ENCODE measurements around the gene CPA2. TPM values are rescaled to one million over a fixed set of nuclear protein-coding genes. Genes with fewer than 3 reads are reported as not detected.

The CPA2 gene
- total RNA-seq, 1 experiment from 2014 or later, result not detected

DNA sequence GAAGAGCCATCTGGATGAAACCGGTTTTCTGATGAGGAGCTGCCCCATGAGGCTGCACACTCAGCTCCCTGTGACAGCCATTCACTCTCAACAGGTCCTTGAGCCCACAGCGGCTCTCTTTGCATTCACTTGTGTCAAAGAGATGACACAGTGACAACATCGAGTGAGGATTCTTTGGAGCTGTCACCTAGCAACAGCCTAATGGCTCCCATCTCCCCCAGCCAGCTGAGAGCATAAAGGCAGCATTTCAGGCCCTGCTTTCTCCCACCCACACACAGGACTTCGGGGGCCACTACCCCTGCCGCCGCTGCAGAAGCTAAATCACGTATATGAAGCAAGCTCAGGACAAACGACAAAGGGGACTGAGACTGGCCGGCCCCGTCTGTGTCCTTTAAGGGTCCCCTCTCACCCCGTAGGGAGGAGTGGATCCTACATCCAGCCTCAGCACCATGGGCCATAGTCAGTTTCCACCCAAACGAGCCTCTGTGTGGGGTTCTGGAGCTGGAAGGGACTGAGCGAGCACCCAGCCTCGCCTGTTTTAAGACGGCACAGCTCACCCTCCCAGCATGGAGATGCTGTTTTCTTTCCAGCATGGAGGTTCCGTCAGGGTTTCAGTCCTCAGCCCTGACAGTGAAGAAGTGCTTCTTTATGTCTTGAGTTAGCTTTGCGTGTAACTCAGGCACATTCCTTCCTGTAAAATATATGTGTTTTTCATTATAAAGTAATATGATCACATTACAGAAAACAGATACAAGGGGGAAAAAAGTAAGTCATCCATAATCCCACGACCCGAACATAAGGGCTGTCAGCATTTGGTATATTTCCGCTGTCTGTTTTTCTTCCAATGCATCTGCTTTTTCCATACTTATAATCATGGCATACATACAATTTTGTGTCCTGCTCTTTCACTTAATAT is 31.2 kb downstream of the CPA2 start:
- DNase-seq (ENCODE audit: low read depth in 1 of 2, low spot score in 2 of 2), result no peak
- no peaks in the 10 kb centered on the region for H3K27me3 ChIP-seq (replicated peaks)
- 0 out of 2 replicates have a peak, but pooled peaks cover 2% of the 10 kb centered on the region for H3K9me3 ChIP-seq (replicated peaks)
- peaks cover 13% of the 10 kb centered on the region; the same call in 1 of the 2 replicates for H3K36me3 ChIP-seq
- peaks cover 15% of the 10 kb centered on the region for H3K4me1 ChIP-seq (replicated peaks)
- no peak overlapping the region for H3K4me3 ChIP-seq
- H3K27ac ChIP-seq, result no peak overlapping the region

DNA sequence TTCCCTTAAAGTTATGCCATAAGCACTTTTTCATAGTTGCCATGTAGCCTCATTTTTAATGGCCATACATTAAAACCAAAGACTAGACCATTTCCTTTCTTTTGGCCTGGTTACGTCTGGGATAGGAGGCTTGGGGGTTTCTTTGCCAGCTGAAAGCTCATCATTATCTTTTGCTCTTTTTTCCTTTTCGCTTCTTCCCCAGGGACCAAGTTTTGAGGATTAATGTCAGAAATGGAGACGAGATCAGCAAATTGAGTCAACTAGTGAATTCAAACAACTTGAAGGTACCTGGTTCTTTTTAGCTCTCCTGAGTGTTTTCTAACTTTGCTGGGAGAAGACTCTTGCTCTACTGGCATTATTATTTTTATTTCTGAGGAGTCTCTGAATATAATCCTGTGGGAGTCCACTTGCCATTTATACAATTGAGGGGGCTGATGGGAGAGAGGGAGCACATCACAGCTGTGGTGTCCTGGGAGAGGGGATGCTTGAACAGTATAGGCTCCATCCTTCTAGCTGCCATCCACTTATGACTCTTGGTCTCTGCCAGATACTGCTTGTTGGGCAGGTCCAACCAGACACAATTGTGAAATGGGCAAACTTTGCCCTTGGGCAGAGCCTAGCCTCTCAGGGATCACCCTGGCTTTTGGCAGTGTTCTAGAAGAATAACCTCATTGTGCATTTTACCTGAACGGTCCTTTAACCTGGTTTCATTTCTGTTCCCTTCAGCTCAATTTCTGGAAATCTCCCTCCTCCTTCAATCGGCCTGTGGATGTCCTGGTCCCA is 32.1 kb downstream of the CPA2 start:
- H3K27me3 ChIP-seq (replicated peaks), result no peaks in the 10 kb centered on the region
- H3K9me3 ChIP-seq (replicated peaks), result 0 out of 2 replicates have a peak, but pooled peaks cover 2% of the 10 kb centered on the region
- peaks cover 13% of the 10 kb centered on the region; the same call in 1 of the 2 replicates for H3K36me3 ChIP-seq
- DNase-seq (ENCODE audit: low read depth in 1 of 2, low spot score in 2 of 2), result no peak
- H3K4me3 ChIP-seq, result no peak overlapping the region
- peaks cover 9% of the 10 kb centered on the region for H3K4me1 ChIP-seq (replicated peaks)
- no peak overlapping the region for H3K27ac ChIP-seq

DNA sequence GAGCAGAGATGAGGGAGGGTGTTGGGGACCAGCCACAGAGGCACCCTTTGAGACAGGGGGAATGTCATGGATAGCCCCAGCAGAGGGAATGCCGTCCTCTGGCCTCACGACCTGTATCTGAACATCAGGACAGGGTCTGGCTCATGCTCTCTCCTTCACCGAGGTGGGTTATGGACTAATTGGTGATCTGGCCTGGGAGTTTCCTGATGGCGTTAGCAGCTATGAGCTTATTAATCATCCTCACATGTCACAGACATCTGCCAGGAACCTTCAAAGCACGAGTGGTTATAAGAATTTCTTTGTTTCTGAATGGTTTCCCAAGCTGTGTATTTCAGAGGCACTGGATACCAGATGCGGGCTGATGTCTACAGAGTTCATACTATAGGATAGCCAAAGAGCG is 33.2 kb downstream of the CPA2 start:
- peaks cover 16% of the 10 kb centered on the region for H3K36me3 ChIP-seq
- no peaks in the 10 kb centered on the region for H3K9me3 ChIP-seq (replicated peaks)
- no peak overlapping the region for H3K4me3 ChIP-seq
- no peak for DNase-seq (ENCODE audit: low read depth in 1 of 2, low spot score in 2 of 2)
- peaks cover 7% of the 10 kb centered on the region for H3K4me1 ChIP-seq (replicated peaks)
- H3K27me3 ChIP-seq (replicated peaks), result no peaks in the 10 kb centered on the region
- H3K27ac ChIP-seq, result no peak overlapping the region

DNA sequence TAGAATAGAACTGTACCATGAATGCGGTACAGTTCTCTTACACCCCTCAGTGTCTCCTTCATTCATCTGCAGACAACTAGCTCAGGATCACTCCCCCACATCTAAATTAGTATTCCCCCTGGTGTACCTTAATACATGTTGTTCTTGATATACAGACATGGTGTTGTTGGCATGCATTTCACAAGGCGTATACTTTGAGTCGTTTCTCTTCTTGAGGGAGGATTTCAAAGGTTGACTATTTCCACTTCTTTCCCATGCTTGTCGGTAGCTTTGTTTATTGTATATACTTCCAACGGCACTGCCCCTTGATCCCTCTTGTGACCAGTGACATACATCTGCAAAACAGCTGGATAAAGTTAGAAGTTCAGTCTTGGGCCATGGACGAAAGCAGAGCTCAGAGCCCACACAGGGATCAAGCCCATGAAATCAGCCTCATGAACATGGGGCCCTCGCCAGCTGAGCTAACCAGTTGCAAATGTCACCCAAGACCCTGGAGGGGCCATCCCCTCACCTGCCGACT is 34.9 kb downstream of the CPA2 start:
- Histone ChIP-seq H3K4me3 (no peak overlapping the region), H3K27me3 (replicated peaks) (no peaks in the 10 kb centered on the region), H3K27ac (no peak overlapping the region), H3K36me3 (peaks cover 17% of the 10 kb centered on the region), H3K4me1 (replicated peaks) (peaks cover 7% of the 10 kb centered on the region), H3K9me3 (replicated peaks) (no peaks in the 10 kb centered on the region)
- DNase-seq (ENCODE audit: low read depth in 1 of 2, low spot score in 2 of 2), result no peak

DNA sequence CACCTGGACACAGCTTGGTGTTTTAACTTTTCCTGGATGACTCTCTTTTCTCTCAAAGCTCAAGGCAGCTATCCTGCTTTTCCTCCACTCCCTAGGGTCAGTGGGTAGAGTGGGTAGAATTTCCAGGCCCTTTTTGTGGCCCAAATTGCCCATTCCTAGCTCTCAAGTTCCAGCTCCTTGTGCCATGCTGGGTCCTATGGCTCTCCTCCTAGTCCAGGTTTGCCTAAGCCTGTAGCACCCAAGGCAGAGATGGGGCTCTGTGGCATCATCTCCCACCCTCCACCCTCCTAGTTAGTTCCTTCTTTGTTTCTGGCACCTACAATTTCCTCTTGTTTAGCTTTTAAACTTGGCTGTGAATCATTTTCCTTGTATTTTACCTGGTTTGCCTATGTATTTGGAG is 36.0 kb downstream of the CPA2 start:
- H3K4me3 ChIP-seq, result no peak overlapping the region
- H3K27ac ChIP-seq, result no peak overlapping the region
- no peak for DNase-seq (ENCODE audit: low read depth in 1 of 2, low spot score in 2 of 2)
- peaks cover 17% of the 10 kb centered on the region for H3K36me3 ChIP-seq
- H3K9me3 ChIP-seq (replicated peaks), result no peaks in the 10 kb centered on the region
- H3K27me3 ChIP-seq (replicated peaks), result no peaks in the 10 kb centered on the region
- H3K4me1 ChIP-seq (replicated peaks), result peaks cover 7% of the 10 kb centered on the region

DNA sequence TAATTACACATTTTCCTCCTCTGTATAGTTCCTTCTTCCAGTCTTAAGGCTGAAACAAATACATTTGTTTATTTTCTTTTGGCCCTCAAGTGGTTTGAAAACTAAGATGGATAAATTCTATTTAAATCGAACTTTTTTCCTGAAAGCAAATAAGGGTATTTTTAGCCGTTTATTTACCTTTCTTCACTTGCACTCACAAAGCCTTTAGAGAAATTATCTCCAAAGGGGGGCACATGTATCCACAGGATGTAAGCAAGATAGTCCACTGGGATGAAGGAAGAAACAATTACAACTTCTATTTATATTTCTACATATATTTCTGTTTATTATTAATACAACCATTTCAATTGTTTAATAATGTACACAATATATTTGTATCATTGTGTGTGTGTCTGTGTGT is 36.5 kb downstream of the CPA2 start:
- H3K27ac ChIP-seq, result no peak overlapping the region
- H3K4me3 ChIP-seq, result no peak overlapping the region
- no peaks in the 10 kb centered on the region for H3K9me3 ChIP-seq (replicated peaks)
- peaks cover 17% of the 10 kb centered on the region for H3K36me3 ChIP-seq
- H3K27me3 ChIP-seq (replicated peaks), result no peaks in the 10 kb centered on the region
- no peak for DNase-seq (ENCODE audit: low read depth in 1 of 2, low spot score in 2 of 2)
- peaks cover 7% of the 10 kb centered on the region for H3K4me1 ChIP-seq (replicated peaks)

DNA sequence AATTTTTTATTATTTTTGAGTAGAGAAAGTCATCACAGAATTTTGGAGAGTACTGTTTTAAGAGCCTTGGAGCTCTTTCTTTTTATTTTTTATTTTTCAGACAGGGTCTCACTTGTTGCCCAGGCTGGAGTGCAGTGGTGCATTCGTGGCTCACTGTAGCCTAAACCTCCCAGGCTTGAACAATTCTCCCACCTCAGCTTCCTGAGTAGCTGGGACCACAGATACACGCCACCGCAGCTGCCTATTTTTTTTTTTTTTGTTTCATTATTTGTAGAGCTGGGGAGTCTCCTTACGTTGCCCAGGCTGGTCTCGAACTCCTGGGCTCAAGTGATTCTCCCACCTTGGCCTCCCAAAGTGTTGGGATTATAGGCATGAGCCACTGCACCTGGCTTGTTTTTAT is 36.9 kb downstream of the CPA2 start:
- no peaks in the 10 kb centered on the region for H3K27me3 ChIP-seq (replicated peaks)
- no peak overlapping the region for H3K27ac ChIP-seq
- H3K36me3 ChIP-seq, result peaks cover 17% of the 10 kb centered on the region
- no peaks in the 10 kb centered on the region for H3K9me3 ChIP-seq (replicated peaks)
- H3K4me1 ChIP-seq (replicated peaks), result peaks cover 7% of the 10 kb centered on the region
- DNase-seq (ENCODE audit: low read depth in 1 of 2, low spot score in 2 of 2), result no peak
- no peak overlapping the region for H3K4me3 ChIP-seq

DNA sequence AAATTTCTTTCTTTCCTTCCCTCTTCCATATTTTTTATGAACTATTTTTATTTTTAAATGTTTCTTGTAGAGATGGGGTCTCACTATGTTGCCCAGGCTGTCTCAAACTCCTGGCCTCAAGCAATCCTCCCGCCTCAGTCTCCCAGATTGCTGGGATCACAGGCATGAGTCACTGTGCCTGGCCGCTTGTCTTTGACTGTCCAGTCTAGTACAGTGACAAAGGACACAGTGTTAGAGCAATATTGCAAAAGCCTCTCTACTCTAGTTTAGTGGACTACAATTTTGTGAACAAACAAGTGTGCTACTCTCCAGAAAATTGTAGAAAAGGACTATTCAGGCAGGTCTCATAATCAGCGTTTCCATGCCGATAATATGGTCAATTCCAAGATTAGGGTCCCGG is 37.3 kb downstream of the CPA2 start:
- no peak for DNase-seq (ENCODE audit: low read depth in 1 of 2, low spot score in 2 of 2)

DNA sequence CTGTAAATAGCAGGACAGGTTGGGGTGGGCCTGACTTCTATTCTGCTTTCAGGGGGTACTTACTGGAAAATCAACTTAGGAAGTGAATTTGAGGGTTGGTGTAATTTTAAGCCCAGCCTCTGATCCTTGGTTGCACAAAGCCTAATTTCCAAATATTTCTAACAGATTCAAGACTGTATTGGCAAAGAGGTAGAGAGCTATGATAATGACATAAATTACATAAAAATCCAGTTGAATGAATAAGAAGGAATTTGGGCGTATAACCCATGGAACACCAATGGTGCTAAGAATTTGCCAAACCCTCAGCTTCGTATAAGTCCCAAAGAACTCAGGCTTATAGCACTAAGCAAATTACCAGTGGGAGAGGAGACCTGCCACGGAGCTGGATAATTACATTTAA is 38.2 kb downstream of the CPA2 start:
- DNase-seq (ENCODE audit: low read depth in 1 of 2, low spot score in 2 of 2), result no peak
- H3K36me3 ChIP-seq, result peaks cover 14% of the 10 kb centered on the region
- no peaks in the 10 kb centered on the region for H3K27me3 ChIP-seq (replicated peaks)
- no peaks in the 10 kb centered on the region for H3K9me3 ChIP-seq (replicated peaks)
- peaks cover 7% of the 10 kb centered on the region for H3K4me1 ChIP-seq (replicated peaks)
- H3K4me3 ChIP-seq, result no peak overlapping the region
- H3K27ac ChIP-seq, result no peak overlapping the region

More for the DNA sequence above, 37.3 kb downstream of the CPA2 start:
- peaks cover 7% of the 10 kb centered on the region for H3K4me1 ChIP-seq (replicated peaks)
- H3K27ac ChIP-seq, result no peak overlapping the region
- H3K9me3 ChIP-seq (replicated peaks), result no peaks in the 10 kb centered on the region
- no peak overlapping the region for H3K4me3 ChIP-seq
- H3K27me3 ChIP-seq (replicated peaks), result no peaks in the 10 kb centered on the region
- peaks cover 17% of the 10 kb centered on the region for H3K36me3 ChIP-seq

DNA sequence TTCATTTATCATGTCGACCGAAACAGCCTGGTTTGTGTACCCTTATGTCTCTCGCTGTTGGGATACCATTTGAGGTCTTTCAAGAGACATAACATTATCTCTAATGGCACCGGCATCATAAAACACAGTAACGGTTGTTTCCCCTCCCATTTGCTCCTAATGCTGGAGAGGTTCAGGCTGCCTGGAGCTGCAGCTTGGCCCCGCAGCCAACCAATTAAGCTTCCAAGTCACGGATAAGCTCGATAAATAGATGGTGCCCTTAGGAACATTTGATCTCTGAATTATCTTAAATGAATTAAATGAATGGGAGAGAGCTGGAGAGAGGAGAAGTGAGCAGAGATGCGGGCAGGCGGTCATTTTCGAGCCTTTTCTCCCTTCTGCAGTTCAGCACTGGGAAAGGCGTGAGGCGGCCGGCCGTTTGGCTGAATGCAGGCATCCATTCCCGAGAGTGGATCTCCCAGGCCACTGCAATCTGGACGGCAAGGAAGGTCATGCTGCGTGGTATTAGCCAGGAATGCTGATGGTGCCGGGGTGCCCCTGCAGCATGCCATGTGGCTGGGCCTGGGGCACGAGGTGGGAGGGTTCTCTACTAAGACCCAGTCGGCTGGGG is 38.9 kb downstream of the CPA2 start:
- H3K4me1 ChIP-seq (replicated peaks), result peaks cover 7% of the 10 kb centered on the region
- H3K27ac ChIP-seq, result no peak overlapping the region
- no peak overlapping the region for H3K4me3 ChIP-seq
- DNase-seq (ENCODE audit: low read depth in 1 of 2, low spot score in 2 of 2), result no peak
- H3K9me3 ChIP-seq (replicated peaks), result no peaks in the 10 kb centered on the region
- no peaks in the 10 kb centered on the region for H3K27me3 ChIP-seq (replicated peaks)
- peaks cover 14% of the 10 kb centered on the region for H3K36me3 ChIP-seq

DNA sequence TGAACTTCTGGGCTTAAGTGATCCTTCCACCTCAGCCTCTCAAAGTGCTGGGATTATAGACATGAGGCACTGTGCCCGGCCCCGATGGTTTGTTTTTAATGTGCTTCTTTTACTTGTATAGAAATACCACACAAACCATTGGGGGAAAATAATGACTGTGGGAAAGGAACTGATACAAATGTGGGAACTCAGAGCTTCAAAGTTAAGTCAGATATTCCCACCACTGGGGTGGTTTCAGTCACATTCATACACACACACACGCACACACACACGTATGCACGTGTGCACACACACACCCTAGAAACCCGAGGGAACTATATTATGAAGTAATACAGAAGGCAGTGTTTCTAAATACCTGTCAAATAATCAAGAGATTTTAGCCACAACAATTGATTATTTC is 43.3 kb downstream of the CPA2 start:
- no peak overlapping the region for H3K27ac ChIP-seq
- no peak for DNase-seq (ENCODE audit: low read depth in 1 of 2, low spot score in 2 of 2)
- no peaks in the 10 kb centered on the region; the same call in 1 of the 2 replicates for H3K9me3 ChIP-seq (replicated peaks)
- H3K4me3 ChIP-seq, result no peak overlapping the region
- no peaks in the 10 kb centered on the region for H3K27me3 ChIP-seq (replicated peaks)
- H3K4me1 ChIP-seq (replicated peaks), result no peaks in the 10 kb centered on the region
- H3K36me3 ChIP-seq, result no peaks in the 10 kb centered on the region

DNA sequence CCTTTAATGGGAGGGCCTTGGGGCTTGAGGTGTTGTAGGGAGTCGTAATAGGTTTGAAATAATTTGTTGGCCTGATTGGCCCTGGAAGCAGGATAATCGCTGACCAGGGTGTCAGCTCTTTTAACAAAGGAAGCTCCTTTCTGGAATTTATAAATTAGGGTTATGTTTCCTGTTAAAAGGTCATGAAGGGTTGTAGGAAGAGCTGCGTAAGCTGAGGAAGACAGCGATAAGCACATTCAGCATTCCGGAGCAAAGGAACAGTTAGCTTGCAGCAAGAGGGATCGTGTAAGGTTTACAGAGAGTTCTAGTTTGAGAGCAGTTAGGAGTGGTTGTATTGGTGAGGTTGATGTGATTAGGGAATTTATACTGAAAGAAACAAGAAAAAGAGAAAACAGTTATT is 47.6 kb downstream of the CPA2 start:
- Histone ChIP-seq H3K27me3 (replicated peaks) (no peaks in the 10 kb centered on the region), H3K27ac (no peak overlapping the region), H3K4me3 (no peak overlapping the region), H3K36me3 (no peaks in the 10 kb centered on the region), H3K9me3 (replicated peaks) (no peaks in the 10 kb centered on the region; the same call in 1 of the 2 replicates), H3K4me1 (replicated peaks) (no peaks in the 10 kb centered on the region)
- DNase-seq (ENCODE audit: low read depth in 1 of 2, low spot score in 2 of 2), result no peak

DNA sequence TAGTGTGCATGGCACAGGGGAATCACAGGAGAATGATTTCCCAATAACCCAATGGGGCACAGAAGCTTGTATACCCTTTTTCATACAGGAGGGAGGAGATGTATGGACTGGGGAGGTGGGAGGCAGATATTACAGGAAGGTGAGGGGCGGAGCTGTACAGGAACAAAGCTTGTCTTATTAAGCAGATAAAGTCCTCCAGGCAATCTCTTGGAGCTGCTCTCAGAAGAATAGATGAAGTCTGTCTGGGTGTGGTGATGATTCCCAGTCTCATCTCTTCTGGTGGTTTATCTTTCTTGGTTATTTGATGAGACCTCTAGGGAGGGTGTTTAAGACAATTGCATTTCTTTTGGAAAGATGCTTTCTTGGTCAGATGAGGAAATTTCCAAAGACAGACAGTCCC is 52.9 kb downstream of the CPA2 start:
- no peaks in the 10 kb centered on the region for H3K27me3 ChIP-seq (replicated peaks)
- H3K4me1 ChIP-seq (replicated peaks), result no peaks in the 10 kb centered on the region; the same call in 1 of the 2 replicates
- H3K4me3 ChIP-seq, result no peak overlapping the region
- H3K9me3 ChIP-seq (replicated peaks), result no peaks in the 10 kb centered on the region; the same call in 1 of the 2 replicates
- DNase-seq (ENCODE audit: low read depth in 1 of 2, low spot score in 2 of 2), result no peak
- H3K27ac ChIP-seq, result no peak overlapping the region
- no peaks in the 10 kb centered on the region for H3K36me3 ChIP-seq
